HepG2 (cell line): ENCODE measurements around the gene CD72. TPM values are rescaled to one million over a fixed set of nuclear protein-coding genes. Genes with fewer than 3 reads are reported as not detected.

Experiments used
- ATF4 ChIP-seq, 2 experiments: fragments of 450-650 bp in 1 of 2; sonication (generic) in 1 of 2; formaldehyde crosslinking; IDR thresholded peaks; 2 replicates each; pipeline versions ENCODE4 v1.5.0 to v1.8.0; 2020 to 2022; ENCODE audit warnings: mild to moderate bottlenecking in 1 of 2, missing genetic modification reagents in 1 of 2
- ATM ChIP-seq: fragments of 450-650 bp; IDR thresholded peaks from 2 replicates; pipeline ENCODE4 v1.7.1; 2017; ENCODE audit warnings: mild to moderate bottlenecking, borderline replicate concordance
- EED ChIP-seq: sonication (generic); formaldehyde crosslinking; IDR thresholded peaks from 2 replicates; pipeline ENCODE4 v1.5.0; 2020; ENCODE audit warnings: mild to moderate bottlenecking, missing genetic modification reagents
- ELF4 ChIP-seq: sonication (generic); formaldehyde crosslinking; IDR thresholded peaks from 2 replicates; pipeline ENCODE4 v1.5.0; 2020; ENCODE audit warnings: missing genetic modification reagents, mild to moderate bottlenecking, moderate library complexity, borderline replicate concordance
- EP300 ChIP-seq, 3 experiments: sonication (generic) in 1 of 3; formaldehyde crosslinking in 1 of 3; IDR thresholded peaks; 2 replicates each; pipeline versions ENCODE4 v1.5.1 to v1.6.1; 2011 to 2020; ENCODE audit warnings: low read depth in 2 of 3, low read length in 2 of 3, borderline replicate concordance in 1 of 3, improper control_type of control experiment in 1 of 3, mild to moderate bottlenecking in 1 of 3, missing genetic modification reagents in 1 of 3, moderate library complexity in 1 of 3
- FOXC1 ChIP-seq: sonication (generic); formaldehyde crosslinking; IDR thresholded peaks from 2 replicates; pipeline ENCODE4 v1.8.0; 2022; ENCODE audit warnings: mild to moderate bottlenecking, missing genetic modification reagents, borderline replicate concordance
- ISX ChIP-seq: sonication (generic); formaldehyde crosslinking; conservative IDR thresholded peaks from 2 replicates; pipeline ENCODE4 v1.5.0; 2020; ENCODE audit warnings: missing genetic modification reagents
- KDM5A ChIP-seq: fragments of 200-600 bp; sonication (generic); IDR thresholded peaks from 2 replicates; pipeline ENCODE4 v1.7.0; 2018; ENCODE audit warnings: antibody characterized with exemption, mild to moderate bottlenecking, low read length, borderline replicate concordance
- MTF2 ChIP-seq: sonication (generic); formaldehyde crosslinking; IDR thresholded peaks from 2 replicates; pipeline ENCODE4 v1.5.0; 2020; ENCODE audit warnings: missing genetic modification reagents, borderline replicate concordance
- SCMH1 ChIP-seq: sonication (generic); formaldehyde crosslinking; IDR thresholded peaks from 2 replicates; pipeline ENCODE4 v1.9.0; 2021; ENCODE audit warnings: missing genetic modification reagents, mild to moderate bottlenecking, borderline replicate concordance
- SSRP1 ChIP-seq: IDR thresholded peaks from 2 replicates; pipeline ENCODE4 v1.6.1; 2016; ENCODE audit warnings: control low read depth
- ZBTB44 ChIP-seq: sonication (generic); formaldehyde crosslinking; IDR thresholded peaks from 2 replicates; pipeline ENCODE4 v1.4.0; 2020; ENCODE audit warnings: missing genetic modification reagents
- ZBTB46 ChIP-seq: sonication (generic); formaldehyde crosslinking; IDR thresholded peaks from 2 replicates; pipeline ENCODE4 v1.4.0; 2020; ENCODE audit warnings: mild to moderate bottlenecking, missing genetic modification reagents, borderline replicate concordance
- ZFP1 ChIP-seq: IDR thresholded peaks from 2 replicates; pipeline ENCODE4 v1.6.1; 2016
- ZFP91 ChIP-seq: sonication (generic); formaldehyde crosslinking; IDR thresholded peaks from 2 replicates; pipeline ENCODE4 v1.9.0; 2022; ENCODE audit warnings: missing genetic modification reagents, mild to moderate bottlenecking, borderline replicate concordance
- ZFYVE20 ChIP-seq: sonication (generic); formaldehyde crosslinking; IDR thresholded peaks from 2 replicates; pipeline ENCODE4 v1.8.0; 2023; ENCODE audit warnings: low read depth, mild to moderate bottlenecking, moderate library complexity, missing genetic modification reagents, borderline replicate concordance
- ZKSCAN5 ChIP-seq: sonication (generic); formaldehyde crosslinking; IDR thresholded peaks from 2 replicates; pipeline ENCODE4 v1.5.1; 2020; ENCODE audit warnings: mild to moderate bottlenecking, missing genetic modification reagents
- ZNF143 ChIP-seq: sonication (generic); formaldehyde crosslinking; IDR thresholded peaks from 2 replicates; pipeline ENCODE4 v1.4.0; 2020; ENCODE audit warnings: missing genetic modification reagents
- ZNF253 ChIP-seq: sonication (generic); formaldehyde crosslinking; IDR thresholded peaks from 2 replicates; pipeline ENCODE4 v1.8.0; 2022; ENCODE audit warnings: mild to moderate bottlenecking, missing genetic modification reagents, borderline replicate concordance
- ZNF326 ChIP-seq: sonication (generic); formaldehyde crosslinking; IDR thresholded peaks from 2 replicates; pipeline ENCODE4 v1.4.0; 2020; ENCODE audit warnings: missing genetic modification reagents, borderline replicate concordance
- ZNF331 ChIP-seq: sonication (generic); formaldehyde crosslinking; IDR thresholded peaks from 2 replicates; pipeline ENCODE4 v1.4.0; 2020; ENCODE audit warnings: missing genetic modification reagents
- ZNF670 ChIP-seq: sonication (generic); formaldehyde crosslinking; IDR thresholded peaks from 2 replicates; pipeline ENCODE4 v1.8.0; 2022; ENCODE audit warnings: mild to moderate bottlenecking, missing genetic modification reagents, borderline replicate concordance
- ZNF782 ChIP-seq: sonication (generic); formaldehyde crosslinking; IDR thresholded peaks from 2 replicates; pipeline ENCODE4 v1.4.0; 2020; ENCODE audit warnings: missing genetic modification reagents, mild to moderate bottlenecking, borderline replicate concordance
- polyA plus RNA-seq, 8 experiments: library from polyadenylated mRNA; depleted of rRNA in 3 of 8; stranded (reverse) in 7 of 8; unstranded in 1 of 8; fragments of >200 nt; fragmentation: Illumina TruSeq in 4 of 8; extraction: Trizol in 4 of 8; gene quantifications; 2 replicates each; pipeline versions ENCODE4 v1.2.1 to v1.2.3, GENCODE V29; 2011 to 2016; ENCODE audit warnings: low read depth in 4 of 8, missing spikeins in 1 of 8, mixed read lengths in 1 of 8; ENCODE audit not compliant: insufficient read depth in 1 of 8
- total RNA-seq, 5 experiments: library from RNA; depleted of rRNA; stranded (reverse); fragments of >200 nt; fragmentation: Illumina TruSeq; extraction: Trizol; gene quantifications; 2 replicates each; pipeline ENCODE4 v1.2.3, GENCODE V29; 2016; ENCODE audit warnings: low read depth in 1 of 5

The CD72 gene
- total and polyA plus RNA-seq, 2 of the 13 experiments (the other 11 are each of a cell fraction or from before 2014, with no cell fraction given): 0.18 to 1.1 TPM

- TF ChIP-seq EED: no peak
- TF ChIP-seq ZBTB46: no peak
- TF ChIP-seq SCMH1 (CRISPR knock-in tag): no peak
- peak; percentile 49; the same call in 1 of the 2 replicates for TF ChIP-seq KDM5A
- TF ChIP-seq EP300 (IDR thresholded peaks at IDR 0.05; ENCODE audit: low read depth in 2 of 2, low read length in 2 of 2): no peak
- peak; percentile 18; the same call in 1 of the 2 replicates for TF ChIP-seq EP300 (CRISPR knock-in tag; IDR thresholded peaks at IDR 0.05; ENCODE audit: borderline replicate concordance)
- TF ChIP-seq ZNF670 (CRISPR knock-in tag): no peak
- peak; percentile 90; the same call in 1 of the 2 replicates for TF ChIP-seq MTF2
- TF ChIP-seq ZNF143 (CRISPR knock-in tag): peak; percentile 69
- no peak for TF ChIP-seq ZNF253
- no peak for TF ChIP-seq ATM
- peak; percentile 81 for TF ChIP-seq ZFP91
- TF ChIP-seq ZFP1 (CRISPR knock-in tag): 0 out of 2 replicates have a peak, but pooled peaks have one; percentile 13
- no peak for TF ChIP-seq ZFYVE20 (CRISPR knock-in tag)
- TF ChIP-seq ZBTB44: no peak
- TF ChIP-seq ISX (CRISPR knock-in tag): no peak
- no peak for TF ChIP-seq ZKSCAN5
- TF ChIP-seq SSRP1 (CRISPR knock-in tag): no peak
- peak; percentile 62; the same call in 1 of the 2 replicates for TF ChIP-seq ZNF331 (CRISPR knock-in tag)
- no peak for TF ChIP-seq ATF4 (CRISPR knock-in tag; IDR thresholded peaks at IDR 0.05)
- no peak for TF ChIP-seq ZNF326 (CRISPR knock-in tag)
- peak; percentile 81; the same call in 1 of the 2 replicates for TF ChIP-seq FOXC1
- TF ChIP-seq ELF4 (CRISPR knock-in tag): no peak
- TF ChIP-seq ZNF782 (CRISPR knock-in tag): peak; percentile 74; the same call in 1 of the 2 replicates
Observed at GRCh38 chr9:35603986-35604577, 14.1 kb downstream of the CD72 start (continued).
